K562 (cell line): ENCODE results near the gene TNFSF9. TPM values are rescaled to one million over a fixed set of nuclear protein-coding genes. Genes with fewer than 3 reads are reported as not detected.

Source experiments
- ELF1 ChIP-seq: fragments of 200-800 bp; sonication (Bioruptor generic); IDR thresholded peaks from 2 replicates; pipeline ENCODE4 v1.6.1; 2016; ENCODE audit warnings: missing genetic modification characterization, missing compliant biosample characterization
- HCFC1 ChIP-seq: IDR thresholded peaks from 2 replicates; pipeline ENCODE4 v1.6.1; 2012; ENCODE audit warnings: low read depth, low read length, improper control_type of control experiment
- HDAC2 ChIP-seq: fragments of 450-650 bp; IDR thresholded peaks from 2 replicates; pipeline ENCODE4 v1.6.1; 2016; ENCODE audit warnings: mild to moderate bottlenecking
- JUND ChIP-seq, 2 experiments: IDR thresholded peaks; 2 replicates in 1 of 2; 3 replicates in 1 of 2; pipeline ENCODE4 v1.6.1; 2011; ENCODE audit warnings: borderline replicate concordance in 2 of 2, low read depth in 2 of 2, low read length in 2 of 2, improper control_type of control experiment in 1 of 2, missing biosample characterization in 1 of 2, missing genetic modification characterization in 1 of 2, missing genetic modification reagents in 1 of 2
- KLF16 ChIP-seq: IDR thresholded peaks from 2 replicates; pipeline ENCODE4 v1.6.1; 2016; ENCODE audit warnings: antibody characterized with exemption
- NBN ChIP-seq: fragments of 450-650 bp; IDR thresholded peaks from 2 replicates; pipeline ENCODE4 v1.6.1; 2016; ENCODE audit warnings: low read depth, mild to moderate bottlenecking
- NCOA6 ChIP-seq: fragments of 450-650 bp; IDR thresholded peaks from 2 replicates; pipeline ENCODE4 v1.6.1; 2017; ENCODE audit warnings: mild to moderate bottlenecking
- NUFIP1 ChIP-seq: fragments of 450-650 bp; IDR thresholded peaks from 2 replicates; pipeline ENCODE4 v1.6.1; 2018; ENCODE audit not compliant: partially characterized antibody
- PHB2 ChIP-seq: fragments of 450-650 bp; IDR thresholded peaks from 2 replicates; pipeline ENCODE4 v1.6.1; 2017; ENCODE audit warnings: low read depth
- RAD21 ChIP-seq, 2 experiments: fragments of 250-450 bp in 1 of 2; fragments of 450-650 bp in 1 of 2; sonication (Bioruptor Pico) in 1 of 2; formaldehyde crosslinking in 1 of 2; IDR thresholded peaks in 1 of 2; conservative IDR thresholded peaks in 1 of 2; 2 replicates each; pipeline versions ENCODE4 v1.4.0 to v1.8.0; 2020 to 2022; ENCODE audit warnings: mild to moderate bottlenecking in 2 of 2, moderate library complexity in 1 of 2
- RB1 ChIP-seq: fragments of 450-650 bp; IDR thresholded peaks from 2 replicates; pipeline ENCODE4 v1.6.1; 2017; ENCODE audit warnings: low read depth, mild to moderate bottlenecking
- RBFOX2 ChIP-seq: fragments of 200-400 bp; formaldehyde crosslinking; IDR thresholded peaks from 2 replicates; pipeline ENCODE4 v1.6.1; 2017; ENCODE audit warnings: low read depth, mild to moderate bottlenecking, low read length, moderate library complexity
- SMARCC2 ChIP-seq: fragments of 450-650 bp; IDR thresholded peaks from 2 replicates; pipeline ENCODE4 v1.6.1; 2017; ENCODE audit warnings: antibody characterized with exemption, moderate library complexity, mild to moderate bottlenecking, low read depth
- SPI1 ChIP-seq: IDR thresholded peaks from 2 replicates; pipeline ENCODE4 v1.6.1; 2011; ENCODE audit warnings: low read depth, low read length, control low read depth, borderline replicate concordance
- STAG1 ChIP-seq: sonication (generic); formaldehyde crosslinking; IDR thresholded peaks from 2 replicates; pipeline ENCODE4 v1.5.0; 2020; ENCODE audit warnings: missing genetic modification reagents, borderline replicate concordance
- polyA plus RNA-seq, 8 experiments: library from polyadenylated mRNA; depleted of rRNA in 4 of 8; stranded (reverse) in 5 of 8; unstranded in 3 of 8; fragments of >200 nt; fragmentation: Nextera tagmentation in 2 of 8; fragmentation: Illumina TruSeq in 1 of 8; extraction: Ambion mirVana in 2 of 8; extraction: Trizol in 1 of 8; gene quantifications; 2 replicates each; pipeline versions ENCODE4 v1.2.1 to v1.2.3, GENCODE V29; 2011 to 2014; ENCODE audit warnings: inconsistent platforms in 1 of 8, missing spikeins in 1 of 8
- total RNA-seq, 7 experiments: library from RNA; depleted of rRNA in 6 of 7; stranded (reverse); fragments of >200 nt in 6 of 7; fragmentation: Illumina TruSeq in 2 of 7; extraction: Trizol in 2 of 7; gene quantifications; 2 replicates each; pipeline versions ENCODE4 v1.2.1 to v1.2.3, GENCODE V29; 2011 to 2021; ENCODE audit warnings: low replicate concordance in 1 of 7
- TF ChIP-seq, protein P1 (sequence below), 2 experiments: fragments of 200-800 bp in 1 of 2; sonication (Bioruptor generic) in 1 of 2; sonication (generic) in 1 of 2; formaldehyde crosslinking in 1 of 2; IDR thresholded peaks in 1 of 2; conservative IDR thresholded peaks in 1 of 2; 2 replicates each; pipeline versions ENCODE4 v1.5.0 to v1.6.1; 2016 to 2020; ENCODE audit warnings: missing compliant biosample characterization in 1 of 2, missing genetic modification characterization in 1 of 2, missing genetic modification reagents in 1 of 2
- TF ChIP-seq, protein P2 (sequence below), 3 experiments: IDR thresholded peaks in 2 of 3; conservative IDR thresholded peaks in 1 of 3; 2 replicates each; pipeline ENCODE4 v1.5.1; 2011 to 2012; ENCODE audit warnings: low read length in 3 of 3, mild to moderate bottlenecking in 3 of 3, control low read depth in 2 of 3, improper control_type of control experiment in 1 of 3, inconsistent platforms in 1 of 3, low read depth in 1 of 3, mixed read lengths in 1 of 3, moderate library complexity in 1 of 3; ENCODE audit not compliant: insufficient read depth in 2 of 3
- TF ChIP-seq, protein P3 (sequence below), 2 experiments: fragments of 450-650 bp; IDR thresholded peaks; 2 replicates each; pipeline ENCODE4 v1.6.1; 2016

The TNFSF9 gene
- total and polyA plus RNA-seq, 9 of the 15 experiments (the other 6 are each of a cell fraction or from before 2014, with no cell fraction given): 1.4 to 17.9 (median 6.5) TPM

DNA sequence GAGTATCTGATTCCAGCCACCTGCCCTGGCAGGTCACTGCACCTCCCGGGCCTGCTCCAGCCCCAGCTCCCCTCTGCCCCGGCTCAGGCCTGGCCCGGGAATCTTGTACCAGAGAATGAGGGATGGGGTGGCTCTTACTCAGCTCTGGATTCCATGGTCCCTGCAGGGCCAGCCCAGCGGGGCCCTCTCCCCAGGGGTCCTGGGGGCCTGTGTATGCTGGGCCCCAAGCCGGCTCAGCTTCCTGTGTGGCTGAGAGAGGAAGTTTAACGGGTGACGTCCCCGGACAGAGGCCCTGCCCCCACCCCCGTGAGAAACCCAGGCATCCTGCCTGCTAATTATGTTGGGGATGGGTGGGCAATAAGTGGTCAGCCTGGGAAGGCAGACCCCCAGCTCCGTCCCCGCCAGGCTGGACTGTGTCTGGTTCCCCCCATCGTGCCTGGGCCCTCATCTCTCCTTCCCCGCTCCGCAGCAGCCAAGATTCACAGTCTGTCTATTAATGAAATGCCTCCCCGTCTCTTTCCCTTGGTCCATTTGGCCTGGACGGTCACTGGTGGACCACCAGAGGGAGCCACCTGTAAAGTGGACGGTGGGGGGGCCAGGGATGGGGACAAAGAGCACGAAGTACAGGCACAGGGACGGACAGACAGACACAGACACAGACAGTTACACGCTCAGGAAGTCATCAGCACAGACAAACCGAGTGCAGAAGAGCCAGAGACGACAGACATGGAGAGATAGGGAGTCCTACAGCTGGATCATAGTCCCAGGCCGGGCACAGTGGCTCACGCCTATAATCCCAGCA is 49.1 kb upstream of the TNFSF9 start, which contains the start of gene DENND1C (continued):
- TF ChIP-seq, protein P1, sequence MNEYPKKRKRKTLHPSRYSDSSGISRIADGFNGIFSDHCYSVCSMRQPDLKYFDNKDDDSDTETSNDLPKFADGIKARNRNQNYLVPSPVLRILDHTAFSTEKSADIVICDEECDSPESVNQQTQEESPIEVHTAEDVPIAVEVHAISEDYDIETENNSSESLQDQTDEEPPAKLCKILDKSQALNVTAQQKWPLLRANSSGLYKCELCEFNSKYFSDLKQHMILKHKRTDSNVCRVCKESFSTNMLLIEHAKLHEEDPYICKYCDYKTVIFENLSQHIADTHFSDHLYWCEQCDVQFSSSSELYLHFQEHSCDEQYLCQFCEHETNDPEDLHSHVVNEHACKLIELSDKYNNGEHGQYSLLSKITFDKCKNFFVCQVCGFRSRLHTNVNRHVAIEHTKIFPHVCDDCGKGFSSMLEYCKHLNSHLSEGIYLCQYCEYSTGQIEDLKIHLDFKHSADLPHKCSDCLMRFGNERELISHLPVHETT (CRISPR knock-in tag; conservative IDR thresholded peaks at IDR 0.05 in 1 of 2, IDR thresholded peaks at IDR 0.05 in 1 of 2): no peak
- TF ChIP-seq STAG1 (CRISPR knock-in tag) (peak; percentile 20; the same call in 1 of the 2 replicates), HCFC1 (no peak), RAD21 (CRISPR knock-in tag; conservative IDR thresholded peaks at IDR 0.05 in 1 of 2, IDR thresholded peaks at IDR 0.05 in 1 of 2) (peak; percentile 56 to 80), PHB2 (no peak), RB1 (peak; percentile 56; the same call in 1 of the 2 replicates), ELF1 (tag) (no peak), KLF16 (no peak), JUND (IDR thresholded peaks at IDR 0.05; ENCODE audit: borderline replicate concordance, low read depth, low read length) (no peak; the same call in 1 of the 2 replicates), JUND (tag; IDR thresholded peaks at IDR 0.05; ENCODE audit: borderline replicate concordance, low read depth, low read length) (peak; percentile 22; the same call in 1 of the 3 replicates), HDAC2 (no peak), NBN (0 out of 2 replicates have a peak, but pooled peaks have one; percentile 17), SPI1 (peak; percentile 27; the same call in 1 of the 2 replicates), NCOA6 (no peak), RBFOX2 (no peak), SMARCC2 (no peak), NUFIP1 (no peak)
- TF ChIP-seq, protein P2, sequence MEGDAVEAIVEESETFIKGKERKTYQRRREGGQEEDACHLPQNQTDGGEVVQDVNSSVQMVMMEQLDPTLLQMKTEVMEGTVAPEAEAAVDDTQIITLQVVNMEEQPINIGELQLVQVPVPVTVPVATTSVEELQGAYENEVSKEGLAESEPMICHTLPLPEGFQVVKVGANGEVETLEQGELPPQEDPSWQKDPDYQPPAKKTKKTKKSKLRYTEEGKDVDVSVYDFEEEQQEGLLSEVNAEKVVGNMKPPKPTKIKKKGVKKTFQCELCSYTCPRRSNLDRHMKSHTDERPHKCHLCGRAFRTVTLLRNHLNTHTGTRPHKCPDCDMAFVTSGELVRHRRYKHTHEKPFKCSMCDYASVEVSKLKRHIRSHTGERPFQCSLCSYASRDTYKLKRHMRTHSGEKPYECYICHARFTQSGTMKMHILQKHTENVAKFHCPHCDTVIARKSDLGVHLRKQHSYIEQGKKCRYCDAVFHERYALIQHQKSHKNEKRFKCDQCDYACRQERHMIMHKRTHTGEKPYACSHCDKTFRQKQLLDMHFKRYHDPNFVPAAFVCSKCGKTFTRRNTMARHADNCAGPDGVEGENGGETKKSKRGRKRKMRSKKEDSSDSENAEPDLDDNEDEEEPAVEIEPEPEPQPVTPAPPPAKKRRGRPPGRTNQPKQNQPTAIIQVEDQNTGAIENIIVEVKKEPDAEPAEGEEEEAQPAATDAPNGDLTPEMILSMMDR (IDR thresholded peaks at IDR 0.05 in 2 of 3, conservative IDR thresholded peaks at IDR 0.05 in 1 of 3; ENCODE audit: insufficient read depth in 2 of 3, low read depth in 1 of 3, low read length in 3 of 3): peak; percentile 82 to 90 (median 82)
- TF ChIP-seq, protein P3, sequence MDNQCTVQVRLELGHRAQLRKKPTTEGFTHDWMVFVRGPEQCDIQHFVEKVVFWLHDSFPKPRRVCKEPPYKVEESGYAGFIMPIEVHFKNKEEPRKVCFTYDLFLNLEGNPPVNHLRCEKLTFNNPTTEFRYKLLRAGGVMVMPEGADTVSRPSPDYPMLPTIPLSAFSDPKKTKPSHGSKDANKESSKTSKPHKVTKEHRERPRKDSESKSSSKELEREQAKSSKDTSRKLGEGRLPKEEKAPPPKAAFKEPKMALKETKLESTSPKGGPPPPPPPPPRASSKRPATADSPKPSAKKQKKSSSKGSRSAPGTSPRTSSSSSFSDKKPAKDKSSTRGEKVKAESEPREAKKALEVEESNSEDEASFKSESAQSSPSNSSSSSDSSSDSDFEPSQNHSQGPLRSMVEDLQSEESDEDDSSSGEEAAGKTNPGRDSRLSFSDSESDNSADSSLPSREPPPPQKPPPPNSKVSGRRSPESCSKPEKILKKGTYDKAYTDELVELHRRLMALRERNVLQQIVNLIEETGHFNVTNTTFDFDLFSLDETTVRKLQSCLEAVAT (IDR thresholded peaks at IDR 0.05): no peak
